Embryonic facial prominence (tissue), 1 donor: ENCODE data around the gene PHC2.

Source experiments
- DNase-seq: peaks from one replicate; pipeline ENCODE4 v3.0.0-alpha.2; 2016; ENCODE audit errors: extremely low spot score

The PHC2 gene

GRCh38 chr1:33420870-33421775 is 9.8 kb downstream of the PHC2 start:
- DNase-seq, result no peak

- no peak for DNase-seq
Observed at GRCh38 chr1:33418811-33419210, 12.1 kb downstream of the PHC2 start.

- no peak for DNase-seq
Observed at GRCh38 chr1:33414879-33415278, 16.0 kb downstream of the PHC2 start.

- no peak for DNase-seq
Observed at GRCh38 chr1:33410091-33410701, 20.7 kb downstream of the PHC2 start.

GRCh38 chr1:33408093-33408436 is 22.8 kb downstream of the PHC2 start:
- DNase-seq, result no peak

- no peak for DNase-seq
Observed at GRCh38 chr1:33407352-33408092, 23.4 kb downstream of the PHC2 start.

GRCh38 chr1:33402206-33402605 is 28.7 kb downstream of the PHC2 start:
- no peak for DNase-seq

GRCh38 chr1:33401471-33401870 is 29.4 kb downstream of the PHC2 start:
- no peak for DNase-seq

- DNase-seq, result no peak
Observed at GRCh38 chr1:33400153-33400911, 30.6 kb downstream of the PHC2 start.

- no peak for DNase-seq
Observed at GRCh38 chr1:33399375-33399774, 31.5 kb downstream of the PHC2 start.

GRCh38 chr1:33397994-33398393 is 32.9 kb downstream of the PHC2 start:
- DNase-seq, result no peak

GRCh38 chr1:33397125-33397506 is 33.8 kb downstream of the PHC2 start:
- no peak for DNase-seq

GRCh38 chr1:33396188-33397124 is 34.4 kb downstream of the PHC2 start:
- no peak for DNase-seq

- DNase-seq, result no peak
Observed at GRCh38 chr1:33394770-33395169, 36.1 kb downstream of the PHC2 start.

- DNase-seq, result no peak
Observed at GRCh38 chr1:33393991-33394390, 36.9 kb downstream of the PHC2 start.

GRCh38 chr1:33393524-33393923 is 37.4 kb downstream of the PHC2 start:
- DNase-seq, result no peak

GRCh38 chr1:33392639-33393038 is 38.3 kb downstream of the PHC2 start:
- DNase-seq, result no peak

- DNase-seq, result no peak
Observed at GRCh38 chr1:33392206-33392605, 38.7 kb downstream of the PHC2 start.

- no peak for DNase-seq
Observed at GRCh38 chr1:33391343-33392078, 39.4 kb downstream of the PHC2 start.

- no peak for DNase-seq
Observed at GRCh38 chr1:33390542-33390941, 40.4 kb downstream of the PHC2 start.
